ENCODE data around the gene TMEM60. TPM values are rescaled to one million over a fixed set of nuclear protein-coding genes. Genes with fewer than 3 reads are reported as not detected.

The TMEM60 gene
- total RNA-seq, 1 donor from 2014 or later = 19.7 TPM

DNA sequence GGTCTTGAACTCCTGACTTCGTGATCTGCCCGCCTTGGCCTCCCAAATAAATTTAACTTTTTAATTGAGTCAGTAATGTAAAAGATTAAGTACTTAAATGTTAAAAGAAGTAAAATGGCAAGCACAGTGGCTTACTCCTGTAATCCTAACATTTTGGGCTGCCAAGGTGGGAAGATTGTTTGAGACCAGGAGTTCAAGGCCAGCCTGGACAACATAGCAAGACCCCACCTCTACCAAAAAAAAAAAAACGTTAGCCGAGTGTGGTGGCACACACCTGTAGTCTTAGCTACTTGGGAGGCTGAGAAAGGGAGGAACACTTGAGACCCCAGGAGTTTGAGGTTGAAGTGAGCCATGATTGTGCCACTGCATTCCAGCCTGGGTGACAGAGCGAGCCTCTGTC lies 26.4 kb upstream of the TMEM60 start:
- TF ChIP-seq, protein P1, sequence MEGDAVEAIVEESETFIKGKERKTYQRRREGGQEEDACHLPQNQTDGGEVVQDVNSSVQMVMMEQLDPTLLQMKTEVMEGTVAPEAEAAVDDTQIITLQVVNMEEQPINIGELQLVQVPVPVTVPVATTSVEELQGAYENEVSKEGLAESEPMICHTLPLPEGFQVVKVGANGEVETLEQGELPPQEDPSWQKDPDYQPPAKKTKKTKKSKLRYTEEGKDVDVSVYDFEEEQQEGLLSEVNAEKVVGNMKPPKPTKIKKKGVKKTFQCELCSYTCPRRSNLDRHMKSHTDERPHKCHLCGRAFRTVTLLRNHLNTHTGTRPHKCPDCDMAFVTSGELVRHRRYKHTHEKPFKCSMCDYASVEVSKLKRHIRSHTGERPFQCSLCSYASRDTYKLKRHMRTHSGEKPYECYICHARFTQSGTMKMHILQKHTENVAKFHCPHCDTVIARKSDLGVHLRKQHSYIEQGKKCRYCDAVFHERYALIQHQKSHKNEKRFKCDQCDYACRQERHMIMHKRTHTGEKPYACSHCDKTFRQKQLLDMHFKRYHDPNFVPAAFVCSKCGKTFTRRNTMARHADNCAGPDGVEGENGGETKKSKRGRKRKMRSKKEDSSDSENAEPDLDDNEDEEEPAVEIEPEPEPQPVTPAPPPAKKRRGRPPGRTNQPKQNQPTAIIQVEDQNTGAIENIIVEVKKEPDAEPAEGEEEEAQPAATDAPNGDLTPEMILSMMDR (IDR thresholded peaks at IDR 0.05) = no peak
- Mint-ChIP-seq H3K9me3 (ENCODE audit: unreplicated experiment) (peaks cover 33% of the 10 kb centered on the region), H3K27ac (ENCODE audit: unreplicated experiment) (no peak overlapping the region), H3K36me3 (ENCODE audit: unreplicated experiment) (peaks cover 26% of the 10 kb centered on the region), H3K27me3 (ENCODE audit: unreplicated experiment) (no peaks in the 10 kb centered on the region), H3K4me3 (ENCODE audit: unreplicated experiment) (no peak overlapping the region), H3K4me1 (ENCODE audit: unreplicated experiment) (peaks cover 1% of the 10 kb centered on the region)
- DNase-seq (ENCODE audit: extremely low spot score, unreplicated experiment) = no peak

DNA sequence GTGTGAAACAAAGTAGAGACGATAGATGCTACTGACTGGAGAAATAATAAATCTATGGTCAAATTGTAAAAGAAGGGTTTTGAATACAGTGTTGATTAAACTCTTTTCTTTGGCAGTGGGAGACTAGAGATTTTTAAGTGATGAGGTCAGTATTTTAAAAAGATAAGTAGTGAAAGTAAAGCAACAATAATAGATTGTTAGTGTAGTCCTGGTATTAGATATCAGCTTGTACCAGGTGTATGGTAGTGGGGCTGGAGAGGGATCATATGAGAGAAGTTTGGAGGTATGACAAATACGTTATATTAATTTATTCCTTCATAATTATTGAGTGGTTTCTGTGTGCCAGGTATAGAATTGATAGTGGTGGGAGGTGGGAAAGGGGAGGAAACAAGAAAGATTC lies 25.6 kb upstream of the TMEM60 start:
- Mint-ChIP-seq H3K27me3 (ENCODE audit: unreplicated experiment) (no peaks in the 10 kb centered on the region), H3K36me3 (ENCODE audit: unreplicated experiment) (peaks cover 31% of the 10 kb centered on the region), H3K4me1 (ENCODE audit: unreplicated experiment) (peaks cover 1% of the 10 kb centered on the region), H3K4me3 (ENCODE audit: unreplicated experiment) (no peak overlapping the region), H3K27ac (ENCODE audit: unreplicated experiment) (no peak overlapping the region), H3K9me3 (ENCODE audit: unreplicated experiment) (peaks cover 39% of the 10 kb centered on the region)
- no peak for DNase-seq (ENCODE audit: extremely low spot score, unreplicated experiment)
- TF ChIP-seq, protein P1 (IDR thresholded peaks at IDR 0.05) = no peak

DNA sequence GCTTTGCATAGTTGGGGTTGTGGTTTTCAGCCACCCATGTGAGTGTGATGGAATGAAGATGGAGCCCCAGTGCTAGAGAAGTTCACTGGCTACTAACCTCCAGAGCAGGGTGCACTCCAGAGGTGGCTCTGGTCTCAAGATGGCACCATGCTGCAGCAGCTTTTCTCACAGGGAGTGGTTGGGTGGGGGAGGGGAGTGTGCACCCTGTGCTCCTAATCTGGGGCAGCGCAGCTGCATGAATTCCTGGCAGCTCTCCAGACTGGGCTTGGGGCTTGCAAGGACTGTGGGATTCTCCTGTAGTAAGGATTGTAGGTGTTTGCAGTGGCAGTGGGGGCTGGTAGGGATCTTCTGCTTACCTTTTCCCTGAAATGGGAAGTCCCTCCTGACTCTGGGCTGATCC lies 24.0 kb upstream of the TMEM60 start:
- Mint-ChIP-seq H3K27me3 (ENCODE audit: unreplicated experiment) (no peaks in the 10 kb centered on the region), H3K4me3 (ENCODE audit: unreplicated experiment) (no peak overlapping the region), H3K36me3 (ENCODE audit: unreplicated experiment) (peaks cover 40% of the 10 kb centered on the region), H3K27ac (ENCODE audit: unreplicated experiment) (no peak overlapping the region), H3K4me1 (ENCODE audit: unreplicated experiment) (peaks cover 1% of the 10 kb centered on the region), H3K9me3 (ENCODE audit: unreplicated experiment) (peaks cover 47% of the 10 kb centered on the region)
- DNase-seq (ENCODE audit: extremely low spot score, unreplicated experiment) = no peak
- TF ChIP-seq, protein P1 (IDR thresholded peaks at IDR 0.05) = no peak

DNA sequence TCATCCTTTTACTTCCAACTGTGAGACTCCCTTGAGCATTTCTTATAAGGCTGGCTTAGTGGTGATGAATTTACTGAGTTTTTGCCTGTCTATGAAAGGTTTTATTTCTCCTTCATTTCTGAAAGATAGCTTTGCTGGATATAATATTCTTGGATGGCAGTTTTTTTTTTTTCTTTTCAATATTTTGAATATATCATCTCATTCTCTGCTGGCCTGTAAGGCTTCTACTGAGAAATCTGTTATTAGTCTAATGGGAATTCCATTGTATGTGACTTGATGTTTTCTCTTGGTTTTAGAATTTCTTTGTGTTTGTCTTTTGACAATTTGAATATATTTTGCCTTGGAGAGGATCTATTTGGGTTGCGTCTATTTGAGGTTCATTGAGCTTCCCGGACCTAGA lies 22.7 kb upstream of the TMEM60 start:
- Mint-ChIP-seq H3K9me3 (ENCODE audit: unreplicated experiment) (peaks cover 48% of the 10 kb centered on the region), H3K4me1 (ENCODE audit: unreplicated experiment) (peaks cover 1% of the 10 kb centered on the region), H3K4me3 (ENCODE audit: unreplicated experiment) (no peak overlapping the region), H3K36me3 (ENCODE audit: unreplicated experiment) (peaks cover 50% of the 10 kb centered on the region), H3K27ac (ENCODE audit: unreplicated experiment) (no peak overlapping the region), H3K27me3 (ENCODE audit: unreplicated experiment) (no peaks in the 10 kb centered on the region)
- DNase-seq (ENCODE audit: extremely low spot score, unreplicated experiment) = no peak
- TF ChIP-seq, protein P1 (IDR thresholded peaks at IDR 0.05) = no peak

DNA sequence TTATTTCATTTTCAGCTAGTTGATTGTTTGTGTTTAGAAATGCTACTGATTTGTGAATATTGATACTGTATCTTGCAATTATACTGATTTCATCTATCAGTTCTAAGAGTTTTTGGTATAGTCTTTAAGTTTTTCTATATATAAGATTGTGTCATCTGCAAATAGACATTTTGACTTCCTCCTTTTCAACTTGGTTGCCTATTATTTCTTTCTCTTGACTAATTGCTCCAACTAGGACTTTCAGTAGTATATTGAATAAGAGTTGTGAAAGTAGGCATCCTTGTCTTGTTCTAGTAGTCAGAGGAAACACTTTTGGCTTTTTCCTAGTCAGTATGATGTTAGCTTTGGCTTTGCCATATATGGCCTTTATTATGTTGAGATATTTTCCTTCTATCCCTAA lies 20.8 kb upstream of the TMEM60 start:
- no peak overlapping the region for H3K4me3 Mint-ChIP-seq (ENCODE audit: unreplicated experiment)
- H3K27ac Mint-ChIP-seq (ENCODE audit: unreplicated experiment) = no peak overlapping the region
- H3K9me3 Mint-ChIP-seq (ENCODE audit: unreplicated experiment) = peaks cover 40% of the 10 kb centered on the region
- TF ChIP-seq, protein P1 (IDR thresholded peaks at IDR 0.05) = no peak
- peaks cover 1% of the 10 kb centered on the region for H3K4me1 Mint-ChIP-seq (ENCODE audit: unreplicated experiment)
- peaks cover 46% of the 10 kb centered on the region for H3K36me3 Mint-ChIP-seq (ENCODE audit: unreplicated experiment)
- no peak for DNase-seq (ENCODE audit: extremely low spot score, unreplicated experiment)
- H3K27me3 Mint-ChIP-seq (ENCODE audit: unreplicated experiment) = no peaks in the 10 kb centered on the region

All from osteocyte (in vitro differentiated cells).